ENCODE data around the gene PRELID1. TPM values are rescaled to one million over a fixed set of nuclear protein-coding genes. Genes with fewer than 3 reads are reported as not detected.

The PRELID1 gene
- total RNA-seq, 2 donors from 2014 or later, result 157 to 165 TPM

DNA sequence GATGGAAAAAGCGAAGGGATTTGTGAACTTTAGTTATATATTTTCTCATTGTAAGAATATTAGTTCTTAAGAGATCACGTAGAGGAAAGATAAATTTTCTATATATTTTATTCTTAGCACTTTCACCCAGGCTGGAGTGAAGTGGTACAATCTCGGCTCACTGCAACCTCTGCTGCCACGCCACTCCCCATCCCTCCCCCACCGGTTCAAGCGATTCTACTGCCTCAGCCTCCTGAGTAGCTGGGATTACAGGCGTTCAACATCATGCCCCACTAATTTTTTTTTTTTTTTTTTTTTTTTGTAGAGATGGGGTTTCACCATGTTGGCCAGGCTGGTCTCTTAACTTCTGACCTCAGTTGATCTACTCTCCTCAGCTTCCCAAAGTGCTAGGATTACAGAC, 42.6 kb upstream of the PRELID1 start:
- Mint-ChIP-seq H3K9me3 (no peaks in the 10 kb centered on the region), H3K27ac (no peak overlapping the region), H3K36me3 (ENCODE audit: low read depth) (peaks cover 85% of the 10 kb centered on the region), H3K27me3 (ENCODE audit: insufficient read depth) (no peaks in the 10 kb centered on the region), H3K4me1 (no peaks in the 10 kb centered on the region), H3K4me3 (no peak overlapping the region)
- no peak overlapping the region for H3K27ac ChIP-seq (ENCODE audit: low read depth, low read length)
- peaks cover 95% of the 10 kb centered on the region for H3K36me3 ChIP-seq (ENCODE audit: control insufficient read depth, insufficient read depth, low read length)
- WGBS, 2 experiments (ENCODE audit: insufficient coverage in 1 of 2, insufficient read length in 1 of 2), result 98 to 100% methylated on average over 2 to 5 of the region's 7 CpGs
- H3K4me3 ChIP-seq (ENCODE audit: low read length), result no peak overlapping the region
- no peaks in the 10 kb centered on the region for H3K9me3 ChIP-seq (ENCODE audit: control insufficient read depth, low read length)
- no peak for TF ChIP-seq CTCF (conservative IDR thresholded peaks at IDR 0.05)
- no peak overlapping the region for H3K9ac ChIP-seq (ENCODE audit: extremely low read depth, low read length, poor library complexity, severe bottlenecking)
- no peaks in the 10 kb centered on the region for H3K27me3 ChIP-seq (ENCODE audit: control insufficient read depth, insufficient read depth, low read length, poor library complexity, severe bottlenecking)
- H3K4me1 ChIP-seq (ENCODE audit: control insufficient read depth, insufficient read depth, low read length), result no peaks in the 10 kb centered on the region
- no peak for DNase-seq

DNA sequence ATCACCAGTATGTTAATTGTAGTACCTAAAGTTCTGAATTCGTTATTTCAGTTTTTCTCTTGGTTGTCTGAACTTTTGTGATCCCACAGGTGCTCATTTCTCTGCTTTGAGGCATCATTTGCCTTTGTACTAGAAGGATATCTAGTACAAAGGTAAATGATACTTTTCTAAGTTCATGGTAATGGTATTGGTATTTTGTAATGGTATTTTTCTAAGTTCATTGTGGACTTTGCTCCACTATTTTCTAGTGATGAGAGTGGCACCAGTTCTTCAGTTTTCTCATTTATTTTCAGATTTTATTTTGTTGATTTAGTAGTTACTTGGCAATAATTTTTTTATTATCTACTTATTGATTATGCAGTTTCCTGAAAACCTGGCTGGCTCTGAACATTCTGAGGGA, 42.1 kb upstream of the PRELID1 start:
- no peaks in the 10 kb centered on the region for H3K4me1 Mint-ChIP-seq
- no peak overlapping the region for H3K4me3 Mint-ChIP-seq
- H3K27me3 ChIP-seq (ENCODE audit: control insufficient read depth, insufficient read depth, low read length, poor library complexity, severe bottlenecking), result no peaks in the 10 kb centered on the region
- no peak overlapping the region for H3K27ac ChIP-seq (ENCODE audit: low read depth, low read length)
- H3K4me3 ChIP-seq (ENCODE audit: low read length), result no peak overlapping the region
- H3K36me3 ChIP-seq (ENCODE audit: control insufficient read depth, insufficient read depth, low read length), result peaks cover 95% of the 10 kb centered on the region
- H3K27me3 Mint-ChIP-seq (ENCODE audit: insufficient read depth), result no peaks in the 10 kb centered on the region
- DNase-seq, result no peak
- no peaks in the 10 kb centered on the region for H3K9me3 Mint-ChIP-seq
- no peaks in the 10 kb centered on the region for H3K4me1 ChIP-seq (ENCODE audit: control insufficient read depth, insufficient read depth, low read length)
- WGBS, 2 experiments (ENCODE audit: insufficient coverage in 1 of 2, insufficient read length in 1 of 2), result 96% methylated on average over 1 of the region's 1 CpG; no CpG with 5 or more reads in 1 of the 2 experiments
- H3K9ac ChIP-seq (ENCODE audit: extremely low read depth, low read length, poor library complexity, severe bottlenecking), result no peak overlapping the region
- H3K36me3 Mint-ChIP-seq (ENCODE audit: low read depth), result peaks cover 87% of the 10 kb centered on the region
- TF ChIP-seq CTCF (conservative IDR thresholded peaks at IDR 0.05), result no peak
- peak overlapping the region; percentile 14 for H3K27ac Mint-ChIP-seq
- H3K9me3 ChIP-seq (ENCODE audit: control insufficient read depth, low read length), result no peaks in the 10 kb centered on the region

GRCh38 chr5:177264178-177264577, 39.4 kb upstream of the PRELID1 start:
- no peak overlapping the region for H3K27ac Mint-ChIP-seq
- no peaks in the 10 kb centered on the region for H3K27me3 ChIP-seq (ENCODE audit: control insufficient read depth, insufficient read depth, low read length, poor library complexity, severe bottlenecking)
- no peaks in the 10 kb centered on the region for H3K9me3 ChIP-seq (ENCODE audit: control insufficient read depth, low read length)
- no peak for DNase-seq
- H3K36me3 ChIP-seq (ENCODE audit: control insufficient read depth, insufficient read depth, low read length), result peaks cover 96% of the 10 kb centered on the region
- H3K4me1 Mint-ChIP-seq, result peaks cover under 1% of the 10 kb centered on the region
- H3K4me3 Mint-ChIP-seq, result no peak overlapping the region
- no peak overlapping the region for H3K9ac ChIP-seq (ENCODE audit: extremely low read depth, low read length, poor library complexity, severe bottlenecking)
- 91 to 96% methylated on average over 1 of the region's 1 CpG for WGBS, 2 experiments (ENCODE audit: insufficient coverage in 1 of 2, insufficient read length in 1 of 2)
- H3K9me3 Mint-ChIP-seq, result no peaks in the 10 kb centered on the region
- H3K4me1 ChIP-seq (ENCODE audit: control insufficient read depth, insufficient read depth, low read length), result no peaks in the 10 kb centered on the region
- peaks cover 87% of the 10 kb centered on the region for H3K36me3 Mint-ChIP-seq (ENCODE audit: low read depth)
- H3K4me3 ChIP-seq (ENCODE audit: low read length), result no peak overlapping the region
- TF ChIP-seq CTCF (conservative IDR thresholded peaks at IDR 0.05), result no peak
- no peaks in the 10 kb centered on the region for H3K27me3 Mint-ChIP-seq (ENCODE audit: insufficient read depth)
- no peak overlapping the region for H3K27ac ChIP-seq (ENCODE audit: low read depth, low read length)
